Inflammatory macrophage treated with lipopolysaccharide for 1 hour (primary cell): Measurements from ENCODE around the gene ZBTB45.
"Not testable (repeated sequence)": the region's sequence is repeated elsewhere in the genome, so short reads cannot be mapped to it uniquely, and the experiment has no call there.

Experiments used
- DNase-seq, 2 donors: peaks; one replicate each; pipeline ENCODE4 v3.0.0-alpha.2; 2020 to 2022

The ZBTB45 gene

GRCh38 chr19:58554494-58555368 is 35.1 kb upstream of the ZBTB45 start, which contains the start of gene CHMP2A:
CHMP2A (minus strand) TSS chr19:58555105; CDS start chr19:58554212, 893 bp downstream.
- DNase-seq = peak; percentile 91 to 99

- DNase-seq = no peak
Measured at GRCh38 chr19:58553799-58554493, 34.3 kb upstream of the ZBTB45 start.

- no peak for DNase-seq
Measured at GRCh38 chr19:58552655-58553054, 33.0 kb upstream of the ZBTB45 start.

GRCh38 chr19:58551577-58552471 is 32.2 kb upstream of the ZBTB45 start:
- DNase-seq = no peak

- DNase-seq = no peak
Measured at GRCh38 chr19:58551123-58551497, 31.5 kb upstream of the ZBTB45 start.

GRCh38 chr19:58550362-58551122 is 30.9 kb upstream of the ZBTB45 start:
- DNase-seq = no peak

- no peak for DNase-seq
Measured at GRCh38 chr19:58549664-58550361, 30.2 kb upstream of the ZBTB45 start.

- DNase-seq = no peak
Measured at GRCh38 chr19:58548859-58549663, 29.5 kb upstream of the ZBTB45 start.

- no peak for DNase-seq
Measured at GRCh38 chr19:58547323-58548312, 28.0 kb upstream of the ZBTB45 start.

- no peak for DNase-seq
Measured at GRCh38 chr19:58546019-58546530, 26.5 kb upstream of the ZBTB45 start.

GRCh38 chr19:58545286-58546018 is 25.8 kb upstream of the ZBTB45 start:
- no peak for DNase-seq

GRCh38 chr19:58544591-58545285 is 25.1 kb upstream of the ZBTB45 start:
- DNase-seq = peak; percentile 22 to 62

- DNase-seq = peak; percentile 98 to 99
Measured at GRCh38 chr19:58543826-58544590, 24.4 kb upstream of the ZBTB45 start, which contains the start of gene TRIM28. TRIM28 (plus strand) TSS chr19:58544064; CDS start chr19:58544758, 694 bp downstream.

- peak in 1 of 2 donors; percentile 71 for DNase-seq
Measured at GRCh38 chr19:58542641-58543372, 23.2 kb upstream of the ZBTB45 start.

- not testable (repeated sequence) for DNase-seq
Measured at GRCh38 chr19:58539169-58539559, 19.6 kb upstream of the ZBTB45 start.
